Activated CD8-positive, alpha-beta memory T cell treated with anti-CD3 and anti-CD28 coated beads for 36 hours (primary cell): Measurements from ENCODE around the gene PLAC8. TPM values are rescaled to one million over a fixed set of nuclear protein-coding genes. Genes with fewer than 3 reads are reported as not detected.

Experiments
- total RNA-seq, 2 experiments: library from RNA; stranded (reverse); gene quantifications; one replicate each; pipeline ENCODE4 v1.2.3, GENCODE V29; 2021

The PLAC8 gene
- total RNA-seq, 2 experiments from 2014 or later: 14.0 to 14.5 TPM

Other genes with a start within 250 kb of the PLAC8 start
- gene SEC31A, start 223.6 kb downstream of the PLAC8 start, total RNA-seq: 10 to 100 TPM; 84.6 to 87.2 TPM
- gene THAP9, start 214.0 kb downstream of the PLAC8 start, total RNA-seq: 1 to 10 TPM; 2.2 to 2.4 TPM
- 10 to 100 TPM; 24.1 to 24.7 TPM for gene LIN54, start 103.9 kb downstream of the PLAC8 start, total RNA-seq
- 10 to 100 TPM; 36.6 to 37.2 TPM for gene COPS4, start 79.5 kb downstream of the PLAC8 start, total RNA-seq
- 10 to 100 TPM; 23.4 to 23.9 TPM for gene COQ2, start 170.1 kb upstream of the PLAC8 start, total RNA-seq
- 1 to 10 TPM; 7.1 to 7.6 TPM for gene HPSE, start 220.1 kb upstream of the PLAC8 start, total RNA-seq